Naive thymus-derived CD8-positive, alpha-beta T cell (primary cell): ENCODE data around the gene OS9. TPM values are rescaled to one million over a fixed set of nuclear protein-coding genes. Genes with fewer than 3 reads are reported as not detected.
"Not testable (repeated sequence)": the region's sequence is repeated elsewhere in the genome, so short reads cannot be mapped to it uniquely, and the experiment has no call there.

ENCODE experiments used
- ATAC-seq, 2 donors: fragments of 150-1000 bp; cut with Tn5 transposase in 1 of 2; sonication (Bioruptor Pico), chemical (Tn5 transposase) in 1 of 2; 1 replicate in 1 of 2; 2 replicates in 1 of 2; pipeline ENCODE4 v1.10.0; 2021; ENCODE audit warnings: mild to moderate bottlenecking in 2 of 2, moderate library complexity in 2 of 2
- POLR2A ChIA-PET: fragments of 350-600 bp; sonication (Branson Sonifier 250); formaldehyde crosslinking; loops from one replicate; lab custom pipeline; 2021; ENCODE audit warnings: antibody characterized with exemption; lab: Charles Lee
- DNase-seq, 10 donors: peaks; one replicate each; pipeline versions ENCODE4 v3.0.0 to v3.0.0-alpha.2; 2020 to 2022
- H3K27ac Mint-ChIP-seq, 10 donors: one replicate each; pipeline ENCODE4 v1.8.0; 2020 to 2022; ENCODE audit warnings: mild to moderate bottlenecking in 10 of 10, mixed read lengths in 10 of 10, moderate library complexity in 4 of 10, inconsistent platforms in 1 of 10
- H3K27me3 Mint-ChIP-seq, 5 donors: one replicate each; pipeline ENCODE4 v1.8.0; 2021 to 2022; ENCODE audit warnings: mixed read lengths in 5 of 5
- H3K36me3 Mint-ChIP-seq, 3 donors: one replicate each; pipeline ENCODE4 v1.8.0; 2020 to 2022; ENCODE audit warnings: mixed read lengths in 3 of 3, mild to moderate bottlenecking in 2 of 3, inconsistent platforms in 1 of 3
- H3K4me1 Mint-ChIP-seq, 4 donors: one replicate each; pipeline ENCODE4 v1.8.0; 2021 to 2022; ENCODE audit warnings: mixed read lengths in 4 of 4
- H3K4me3 Mint-ChIP-seq, 10 donors: one replicate each; pipeline ENCODE4 v1.8.0; 2020 to 2022; ENCODE audit warnings: mild to moderate bottlenecking in 10 of 10, mixed read lengths in 10 of 10, moderate library complexity in 6 of 10, inconsistent platforms in 1 of 10
- H3K9me3 Mint-ChIP-seq, 9 donors: one replicate each; pipeline ENCODE4 v1.8.0; 2020 to 2022; ENCODE audit warnings: mixed read lengths in 9 of 9, mild to moderate bottlenecking in 3 of 9, inconsistent platforms in 1 of 9, moderate library complexity in 1 of 9
- polyA plus RNA-seq, 3 donors: library from polyadenylated mRNA; unstranded; fragments of 300-500 nt; fragmentation: Illumina TruSeq; gene quantifications; one replicate each; pipeline ENCODE4 v1.2.3, GENCODE V29; 2021
- total RNA-seq, 8 experiments: library from RNA in 2 of 8; stranded (reverse) in 2 of 8; gene quantifications; one replicate each; pipeline ENCODE4 v1.2.3 and lab custom pipeline; 2021 to 2026

The OS9 gene
- total and polyA plus RNA-seq, 5 experiments from 2014 or later = 53.6 to 166 (median 56.3) TPM

- no peak overlapping the region for H3K4me3 Mint-ChIP-seq
- peak overlapping the region in 3 of 10 donors; percentile 30 to 73 (median 58) for H3K27ac Mint-ChIP-seq
- H3K36me3 Mint-ChIP-seq = peaks cover 18 to 87% (median 45%) of the 10 kb centered on the region in 3 donors
- H3K9me3 Mint-ChIP-seq = peaks cover 0 to 14% (median 3%) of the 10 kb centered on the region in 9 donors
- DNase-seq (no peak), ATAC-seq (no peak)
- peaks cover 10 to 34% (median 17%) of the 10 kb centered on the region in 4 donors for H3K4me1 Mint-ChIP-seq
- H3K27me3 Mint-ChIP-seq = no peaks in the 10 kb centered on the region
- POLR2A ChIA-PET = interaction anchor here (0.7 to 1.0 kb wide), 3 partner anchors 21 to 30 kb away, joined by 3 to 5 read pairs (median 4); no protein-coding TSS in a partner anchor
Observed at GRCh38 chr12:57700317-57700716, 6.4 kb downstream of the OS9 start.

GRCh38 chr12:57707250-57707649, 13.3 kb downstream of the OS9 start:
- ATAC-seq (no peak), DNase-seq (no peak)
- Mint-ChIP-seq H3K36me3 (peaks cover 15 to 73% (median 34%) of the 10 kb centered on the region in 3 donors), H3K4me3 (no peak overlapping the region), H3K27ac (peak overlapping the region in 3 of 10 donors; percentile 21 to 23 (median 22)), H3K9me3 (peaks cover 0 to 14% (median 3%) of the 10 kb centered on the region in 9 donors), H3K27me3 (no peaks in the 10 kb centered on the region), H3K4me1 (peaks cover 0 to 11% (median 0%) of the 10 kb centered on the region in 4 donors)
- POLR2A ChIA-PET = interaction anchor here (0.7 to 1.5 kb wide), 2 partner anchors 13 to 38 kb away, joined by 3 read pairs; partner anchors contain the start of genes OS9 and TSPAN31

GRCh38 chr12:57708296-57708695, 14.4 kb downstream of the OS9 start:
- no peaks in the 10 kb centered on the region for H3K27me3 Mint-ChIP-seq
- DNase-seq = no peak
- H3K4me1 Mint-ChIP-seq = peaks cover 0 to 7% (median 0%) of the 10 kb centered on the region in 4 donors
- ATAC-seq = no peak
- peaks cover 5 to 71% (median 24%) of the 10 kb centered on the region in 3 donors for H3K36me3 Mint-ChIP-seq
- H3K27ac Mint-ChIP-seq = no peak overlapping the region
- POLR2A ChIA-PET = interaction anchor here (0.7 to 1.0 kb wide), 2 partner anchors 15 to 218 kb away, joined by 3 read pairs; partner anchors contain the start of gene OS9
- peaks cover 0 to 6% (median 3%) of the 10 kb centered on the region in 9 donors for H3K9me3 Mint-ChIP-seq
- no peak overlapping the region for H3K4me3 Mint-ChIP-seq

- peaks cover 0 to 2% (median 0%) of the 10 kb centered on the region in 9 donors for H3K9me3 Mint-ChIP-seq
- H3K36me3 Mint-ChIP-seq = peaks cover 0 to 59% (median 7%) of the 10 kb centered on the region in 3 donors
- H3K4me1 Mint-ChIP-seq = peaks cover 0 to 7% (median 5%) of the 10 kb centered on the region in 4 donors
- no peak for DNase-seq
- ATAC-seq = no peak
- H3K27ac Mint-ChIP-seq = no peak overlapping the region
- POLR2A ChIA-PET = no interaction called here
- no peak overlapping the region for H3K4me3 Mint-ChIP-seq
- H3K27me3 Mint-ChIP-seq = no peaks in the 10 kb centered on the region
Observed at GRCh38 chr12:57712701-57713100, 18.8 kb downstream of the OS9 start.

- H3K36me3 Mint-ChIP-seq = peaks cover 0 to 63% (median 10%) of the 10 kb centered on the region in 3 donors
- no peaks in the 10 kb centered on the region for H3K27me3 Mint-ChIP-seq
- no peak overlapping the region for H3K4me3 Mint-ChIP-seq
- peaks cover 0 to 2% (median 0%) of the 10 kb centered on the region in 9 donors for H3K9me3 Mint-ChIP-seq
- ATAC-seq = no peak
- no peak for DNase-seq
- H3K27ac Mint-ChIP-seq = peak overlapping the region in 2 of 10 donors; percentile 11 to 75
- peaks cover 0 to 7% (median 5%) of the 10 kb centered on the region in 4 donors for H3K4me1 Mint-ChIP-seq
- POLR2A ChIA-PET = interaction anchor here (0.7 to 0.9 kb wide), 2 partner anchors 10 to 495 kb away, joined by 4 to 5 read pairs; no protein-coding TSS in a partner anchor
Observed at GRCh38 chr12:57713209-57713608, 19.3 kb downstream of the OS9 start.

- DNase-seq, H3K4me1 Mint-ChIP-seq, H3K9me3 Mint-ChIP-seq, H3K27me3 Mint-ChIP-seq, ATAC-seq, H3K4me3 Mint-ChIP-seq: not testable (repeated sequence)
- Mint-ChIP-seq H3K36me3 (peaks cover 6 to 70% (median 20%) of the 10 kb centered on the region in 3 donors), H3K27ac (peak overlapping the region in 2 of 10 donors; percentile 3 to 78)
- POLR2A ChIA-PET = interaction anchor here (0.6 kb wide), 2 partner anchors 14 to 865 kb away, joined by 3 to 7 read pairs; no protein-coding TSS in a partner anchor
Observed at GRCh38 chr12:57715036-57715748, 21.3 kb downstream of the OS9 start.

GRCh38 chr12:57715786-57716185, 21.9 kb downstream of the OS9 start:
- POLR2A ChIA-PET = interaction anchor here (0.6 kb wide), 2 partner anchors 13 to 248 kb away, joined by 5 to 7 read pairs; no protein-coding TSS in a partner anchor

GRCh38 chr12:57716305-57716704, 22.4 kb downstream of the OS9 start:
- ATAC-seq (no peak), DNase-seq (no peak)
- POLR2A ChIA-PET = interaction anchor here (0.6 kb wide), 1 partner anchor 249 kb away, joined by 5 read pairs; no protein-coding TSS in a partner anchor
- H3K4me3 Mint-ChIP-seq = no peak overlapping the region
- peaks cover 6 to 72% (median 20%) of the 10 kb centered on the region in 3 donors for H3K36me3 Mint-ChIP-seq
- H3K27ac Mint-ChIP-seq = peak overlapping the region in 1 of 10 donors; percentile 57
- H3K4me1 Mint-ChIP-seq = peaks cover 6 to 10% (median 8%) of the 10 kb centered on the region in 4 donors
- H3K9me3 Mint-ChIP-seq = peaks cover 0 to 2% (median 0%) of the 10 kb centered on the region in 9 donors
- H3K27me3 Mint-ChIP-seq = no peaks in the 10 kb centered on the region

More at GRCh38 chr12:57715786-57716185, 21.9 kb downstream of the OS9 start:
- no peak for ATAC-seq
- Mint-ChIP-seq H3K4me1 (peaks cover 6 to 10% (median 8%) of the 10 kb centered on the region in 4 donors), H3K36me3 (peaks cover 6 to 73% (median 20%) of the 10 kb centered on the region in 3 donors), H3K27ac (peak overlapping the region in 5 of 10 donors; percentile 3 to 78 (median 72)), H3K27me3 (no peaks in the 10 kb centered on the region), H3K9me3 (peaks cover 0 to 2% (median 0%) of the 10 kb centered on the region in 9 donors), H3K4me3 (no peak overlapping the region)
- DNase-seq = no peak

- Mint-ChIP-seq H3K4me1 (peaks cover 11 to 17% (median 13%) of the 10 kb centered on the region in 4 donors), H3K27ac (peak overlapping the region in 1 of 10 donors; percentile 37), H3K27me3 (no peaks in the 10 kb centered on the region), H3K4me3 (no peak overlapping the region), H3K9me3 (no peaks in the 10 kb centered on the region), H3K36me3 (peaks cover 6 to 70% (median 14%) of the 10 kb centered on the region in 3 donors)
- no peak for ATAC-seq
- DNase-seq = no peak
- POLR2A ChIA-PET = no interaction called here
Observed at GRCh38 chr12:57717131-57717530, 23.2 kb downstream of the OS9 start.

GRCh38 chr12:57717846-57718640, 24.1 kb downstream of the OS9 start:
- DNase-seq = no peak
- peaks cover 6 to 63% (median 14%) of the 10 kb centered on the region in 3 donors for H3K36me3 Mint-ChIP-seq
- H3K9me3 Mint-ChIP-seq = no peaks in the 10 kb centered on the region
- H3K4me1 Mint-ChIP-seq = peaks cover 12 to 21% (median 17%) of the 10 kb centered on the region in 4 donors
- H3K4me3 Mint-ChIP-seq = peak overlapping the region in 1 of 10 donors; percentile 14
- no peaks in the 10 kb centered on the region for H3K27me3 Mint-ChIP-seq
- ATAC-seq = no peak
- POLR2A ChIA-PET = no interaction called here
- peak overlapping the region in 4 of 10 donors; percentile 27 to 66 (median 44) for H3K27ac Mint-ChIP-seq

GRCh38 chr12:57718641-57719528, 25.0 kb downstream of the OS9 start:
- POLR2A ChIA-PET = interaction anchor here (0.6 to 1.3 kb wide), 2 partner anchors 9 to 232 kb away, joined by 3 read pairs; no protein-coding TSS in a partner anchor
- H3K27me3 Mint-ChIP-seq = no peaks in the 10 kb centered on the region
- DNase-seq = no peak
- peak overlapping the region in 7 of 10 donors; percentile 37 to 90 (median 53) for H3K27ac Mint-ChIP-seq
- peaks cover 6 to 62% (median 14%) of the 10 kb centered on the region in 3 donors for H3K36me3 Mint-ChIP-seq
- no peak overlapping the region for H3K4me3 Mint-ChIP-seq
- ATAC-seq = no peak
- H3K4me1 Mint-ChIP-seq = peaks cover 14 to 29% (median 22%) of the 10 kb centered on the region in 4 donors
- H3K9me3 Mint-ChIP-seq = no peaks in the 10 kb centered on the region
